Suprapubic skin (tissue), 4 donors: ENCODE measurements around the gene ZNF148. TPM values are rescaled to one million over a fixed set of nuclear protein-coding genes. Genes with fewer than 3 reads are reported as not detected.

Experiments used
- DNase-seq, 2 donors: peaks; one replicate each; pipeline ENCODE4 v3.0.0-alpha.2; 2019; ENCODE audit warnings: low spot score in 2 of 2
- H3K27ac ChIP-seq: fragments of 200-600 bp; sonication (generic); one replicate; pipeline ENCODE4 v1.5.1; 2019
- H3K27me3 ChIP-seq: fragments of 200-600 bp; sonication (generic); one replicate; pipeline ENCODE4 v1.5.1; 2019
- H3K36me3 ChIP-seq: fragments of 200-600 bp; sonication (generic); one replicate; pipeline ENCODE4 v1.5.1; 2019
- H3K4me1 ChIP-seq: fragments of 200-600 bp; sonication (generic); one replicate; pipeline ENCODE4 v1.5.1; 2019
- H3K4me3 ChIP-seq: fragments of 200-600 bp; sonication (generic); one replicate; pipeline ENCODE4 v1.5.1; 2019; ENCODE audit warnings: mild to moderate bottlenecking
- H3K9me3 ChIP-seq: fragments of 200-600 bp; sonication (generic); one replicate; pipeline ENCODE4 v1.5.1; 2019
- EP300 ChIP-seq: sonication (generic); formaldehyde crosslinking; IDR thresholded peaks from one replicate; pipeline ENCODE4 v1.6.1; 2017; ENCODE audit warnings: antibody characterized with exemption
- POLR2A ChIP-seq, 2 donors: fragments of 450-650 bp; IDR thresholded peaks; one replicate each; pipeline ENCODE4 v1.6.1; 2017; ENCODE audit warnings: antibody characterized with exemption in 2 of 2, mild to moderate bottlenecking in 2 of 2, moderate library complexity in 2 of 2
- POLR2AphosphoS5 ChIP-seq, 3 donors: sonication (generic); formaldehyde crosslinking; IDR thresholded peaks; one replicate each; pipeline ENCODE4 v1.6.1; 2017; ENCODE audit warnings: antibody characterized with exemption in 3 of 3
- WGBS: methylation state at CpG from one replicate; pipeline ENCODE4 v1.1.5; 2018; 5-methylcytosine and 5-hydroxymethylcytosine counted together
- total RNA-seq, 4 donors: library from RNA; depleted of rRNA; stranded (reverse); fragments of >200 nt; gene quantifications; one replicate each; pipeline ENCODE4 v1.1.0, GENCODE V29; 2016
- TF ChIP-seq, protein P1 (sequence below), 2 donors: fragments of 200-600 bp in 1 of 2; fragments of 450-650 bp in 1 of 2; sonication (generic) in 1 of 2; IDR thresholded peaks; one replicate each; pipeline ENCODE4 v1.5.1; 2016 to 2019; ENCODE audit warnings: antibody characterized with exemption in 2 of 2, mild to moderate bottlenecking in 1 of 2, moderate library complexity in 1 of 2

The ZNF148 gene
- total RNA-seq, 4 donors from 2014 or later: 16.5 to 30.0 (median 20.3) TPM

DNA sequence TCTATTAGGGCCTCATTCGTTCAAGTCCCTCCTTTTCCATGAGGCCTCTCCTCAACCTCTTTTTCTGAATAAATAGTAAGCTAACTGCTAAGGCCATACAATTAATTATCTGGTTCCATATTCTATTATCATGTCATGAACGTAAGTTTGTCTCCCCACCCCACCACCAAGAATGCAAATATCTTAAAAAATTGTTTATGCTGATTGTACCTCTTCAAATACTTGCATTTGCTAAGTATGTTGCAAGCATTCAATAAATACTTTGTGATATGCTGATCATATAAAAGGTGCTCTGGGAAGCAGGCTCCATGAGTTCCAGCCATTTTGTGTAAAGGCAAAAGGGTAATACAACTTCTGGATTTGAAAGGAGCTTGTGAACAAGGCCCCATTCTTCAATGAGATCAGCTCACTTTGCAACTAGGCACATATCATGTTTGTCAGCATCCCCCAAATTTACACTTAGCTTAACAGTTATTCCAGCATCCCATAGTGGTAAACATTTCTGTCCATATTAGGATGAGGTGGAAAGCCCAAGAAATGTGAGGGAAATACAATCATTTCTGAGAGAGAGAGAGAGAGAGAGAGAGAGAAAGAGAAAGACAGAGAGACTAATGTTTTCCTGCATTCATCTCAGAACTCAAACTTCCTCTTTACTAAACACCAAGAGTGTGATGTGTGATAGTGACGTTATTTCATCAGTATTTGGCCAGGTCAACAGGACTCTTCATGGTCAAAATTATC lies 195.8 kb downstream of the ZNF148 start:
- H3K27ac ChIP-seq: no peak overlapping the region
- WGBS: 86% methylated on average over 3 of the region's 3 CpGs
- no peak overlapping the region for H3K4me3 ChIP-seq
- DNase-seq: no peak
- no peaks in the 10 kb centered on the region for H3K27me3 ChIP-seq
- H3K9me3 ChIP-seq: no peaks in the 10 kb centered on the region
- H3K36me3 ChIP-seq: no peaks in the 10 kb centered on the region
- no peak for TF ChIP-seq EP300
- H3K4me1 ChIP-seq: no peaks in the 10 kb centered on the region

DNA sequence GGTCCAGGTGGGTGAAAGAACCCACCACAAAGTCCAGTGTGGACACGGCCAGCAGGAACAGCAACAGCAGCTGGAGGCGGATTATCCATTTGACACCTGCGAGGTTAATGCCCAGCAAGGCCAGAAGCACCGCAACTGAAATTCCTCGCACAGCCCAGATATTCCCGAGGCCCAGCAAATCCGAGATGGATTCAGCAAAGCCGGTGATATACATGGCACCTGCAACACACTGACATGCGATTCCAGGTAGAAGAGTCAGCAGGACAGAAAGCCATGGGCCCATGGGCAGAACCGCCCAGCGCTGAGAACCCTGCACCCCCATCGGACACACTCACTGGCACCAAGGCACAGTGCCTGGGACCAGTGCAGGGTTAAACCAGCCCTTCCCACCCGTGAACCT lies 197.4 kb downstream of the ZNF148 start:
- Histone ChIP-seq H3K9me3 (no peaks in the 10 kb centered on the region), H3K4me3 (no peak overlapping the region), H3K27ac (no peak overlapping the region), H3K27me3 (no peaks in the 10 kb centered on the region), H3K4me1 (no peaks in the 10 kb centered on the region), H3K36me3 (no peaks in the 10 kb centered on the region)
- 88% methylated on average over 10 of the region's 13 CpGs for WGBS
- TF ChIP-seq POLR2AphosphoS5 (IDR thresholded peaks at IDR 0.05): no peak
- TF ChIP-seq POLR2A (IDR thresholded peaks at IDR 0.05): no peak
- TF ChIP-seq, protein P1, sequence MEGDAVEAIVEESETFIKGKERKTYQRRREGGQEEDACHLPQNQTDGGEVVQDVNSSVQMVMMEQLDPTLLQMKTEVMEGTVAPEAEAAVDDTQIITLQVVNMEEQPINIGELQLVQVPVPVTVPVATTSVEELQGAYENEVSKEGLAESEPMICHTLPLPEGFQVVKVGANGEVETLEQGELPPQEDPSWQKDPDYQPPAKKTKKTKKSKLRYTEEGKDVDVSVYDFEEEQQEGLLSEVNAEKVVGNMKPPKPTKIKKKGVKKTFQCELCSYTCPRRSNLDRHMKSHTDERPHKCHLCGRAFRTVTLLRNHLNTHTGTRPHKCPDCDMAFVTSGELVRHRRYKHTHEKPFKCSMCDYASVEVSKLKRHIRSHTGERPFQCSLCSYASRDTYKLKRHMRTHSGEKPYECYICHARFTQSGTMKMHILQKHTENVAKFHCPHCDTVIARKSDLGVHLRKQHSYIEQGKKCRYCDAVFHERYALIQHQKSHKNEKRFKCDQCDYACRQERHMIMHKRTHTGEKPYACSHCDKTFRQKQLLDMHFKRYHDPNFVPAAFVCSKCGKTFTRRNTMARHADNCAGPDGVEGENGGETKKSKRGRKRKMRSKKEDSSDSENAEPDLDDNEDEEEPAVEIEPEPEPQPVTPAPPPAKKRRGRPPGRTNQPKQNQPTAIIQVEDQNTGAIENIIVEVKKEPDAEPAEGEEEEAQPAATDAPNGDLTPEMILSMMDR (IDR thresholded peaks at IDR 0.05): no peak
- no peak for TF ChIP-seq EP300
- peak in 1 of 2 donors; percentile 48 for DNase-seq

Other genes with a start within 250 kb of the ZNF148 start
- 1 to 10 TPM; 2.5 to 5.8 (median 4.4) TPM for gene SLC12A8, start 162.6 kb downstream of the ZNF148 start, total RNA-seq
- gene SNX4, start 144.9 kb upstream of the ZNF148 start, total RNA-seq: 10 to 100 TPM; 20.6 to 27.8 (median 24.9) TPM
- gene OSBPL11, start 220.2 kb upstream of the ZNF148 start, total RNA-seq: 10 to 100 TPM in 2 of 4 donors, 1 to 10 TPM in 2; 9.0 to 14.7 (median 10.2) TPM